GM19397 (cell line): ENCODE results near the gene MYMK.

Experiments
- ATAC-seq: cut with Tn5 transposase; IDR thresholded peaks from one replicate; pipeline ENCODE4 v1.9.1; 2021; ENCODE audit warnings: mild to moderate bottlenecking, moderate library complexity; ENCODE audit not compliant: unreplicated experiment

Gene MYMK

GRCh38 chr9:133506653-133507038 lies 18.1 kb downstream of the MYMK start:
- no peak for ATAC-seq

DNA sequence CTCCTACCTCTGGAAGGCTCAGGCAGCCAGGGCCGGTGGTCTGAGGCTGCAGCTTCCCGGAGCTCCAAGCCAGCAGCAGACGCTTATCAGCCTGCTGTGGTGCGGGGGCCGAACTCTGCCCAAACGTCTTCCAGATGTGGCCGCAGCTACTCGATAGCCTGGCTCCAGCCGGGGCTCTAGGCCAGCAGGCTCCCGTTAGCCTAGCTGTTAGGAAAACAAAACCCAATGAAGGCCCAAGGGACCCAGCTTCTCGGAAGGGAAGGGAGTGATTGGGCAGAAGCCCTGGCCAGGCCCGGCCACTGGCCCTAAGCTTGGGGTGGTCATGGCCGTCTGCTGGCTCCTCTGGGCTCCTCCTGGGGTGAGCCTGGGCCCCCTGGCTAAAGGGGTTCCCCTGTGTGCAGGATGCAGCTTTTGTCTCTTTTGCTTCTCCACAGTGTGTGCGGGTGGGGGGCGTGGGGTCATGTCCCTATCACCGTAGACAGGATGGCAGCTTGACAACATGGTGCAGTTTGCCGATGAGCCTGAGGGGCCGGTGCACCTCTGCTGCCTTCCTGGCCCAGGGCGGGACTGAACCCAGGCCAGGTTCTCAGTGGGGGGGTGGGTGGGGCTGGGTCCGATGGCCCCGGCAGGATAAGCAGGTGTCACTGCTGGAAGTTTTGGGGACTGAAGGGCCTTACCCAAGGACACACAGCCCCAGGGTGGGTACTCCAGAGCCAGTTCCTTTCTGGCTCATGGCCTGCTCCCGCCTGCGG lies 18.7 kb downstream of the MYMK start:
- no peak for ATAC-seq

- no peak for ATAC-seq
Measured at GRCh38 chr9:133505186-133505830, 19.5 kb downstream of the MYMK start.

- ATAC-seq = no peak
Measured at GRCh38 chr9:133502112-133502511, 22.6 kb downstream of the MYMK start.

DNA sequence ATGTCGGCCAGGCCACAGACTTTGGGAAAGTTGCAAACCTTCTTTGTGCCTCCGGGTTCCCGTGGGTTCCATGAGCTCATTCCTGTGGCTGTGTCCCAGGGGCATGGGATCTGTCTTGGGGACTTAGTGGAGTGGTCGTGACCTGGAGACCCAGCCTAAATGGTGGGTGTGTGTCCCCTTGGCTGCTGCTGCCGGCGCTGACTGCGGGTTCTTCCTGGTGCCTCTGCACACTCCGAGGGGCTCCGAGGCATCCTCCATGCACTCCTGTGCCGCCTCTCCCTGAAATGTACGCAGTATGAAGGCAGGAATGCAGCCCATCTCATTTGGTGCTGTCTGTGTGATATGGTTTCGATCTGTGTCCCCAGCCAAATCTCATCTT lies 24.9 kb downstream of the MYMK start:
- ATAC-seq = no peak

DNA sequence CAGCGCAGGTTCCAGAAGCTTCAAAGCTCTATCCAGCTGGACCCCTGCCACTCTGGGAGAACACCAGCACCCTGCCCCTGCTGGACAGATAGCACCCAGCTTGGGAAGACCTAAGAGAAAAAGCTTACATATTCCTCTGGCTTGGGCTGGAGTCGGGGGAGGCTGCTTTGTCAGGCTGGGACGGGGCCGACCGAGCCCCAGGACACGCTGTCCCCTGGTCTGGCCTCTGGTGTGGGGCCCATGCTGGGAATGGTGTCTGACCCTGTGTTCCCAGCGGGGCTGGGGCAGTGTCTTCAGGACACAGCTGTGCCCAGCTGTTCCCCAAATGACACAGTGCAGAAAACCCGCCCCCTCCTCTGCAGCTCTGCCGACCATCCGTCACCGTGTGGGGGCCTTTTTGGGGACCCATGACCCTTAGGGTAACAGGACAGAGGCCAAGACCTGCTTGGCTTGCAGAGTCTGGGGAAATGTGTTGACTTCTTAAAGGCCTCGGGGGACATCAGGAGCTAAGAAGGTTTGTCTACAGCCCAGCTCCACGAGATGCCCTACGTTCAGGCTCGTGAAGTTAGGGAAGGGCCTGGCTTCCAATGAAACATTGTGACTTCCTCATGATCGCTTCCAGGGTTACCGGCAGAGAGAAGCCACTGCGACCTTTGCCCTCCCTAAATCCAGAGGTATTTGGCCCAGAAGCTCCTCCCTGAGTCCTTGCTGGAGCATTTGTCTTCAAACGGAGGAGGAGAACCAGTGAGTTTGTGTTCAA lies 25.4 kb downstream of the MYMK start:
- ATAC-seq = no peak

DNA sequence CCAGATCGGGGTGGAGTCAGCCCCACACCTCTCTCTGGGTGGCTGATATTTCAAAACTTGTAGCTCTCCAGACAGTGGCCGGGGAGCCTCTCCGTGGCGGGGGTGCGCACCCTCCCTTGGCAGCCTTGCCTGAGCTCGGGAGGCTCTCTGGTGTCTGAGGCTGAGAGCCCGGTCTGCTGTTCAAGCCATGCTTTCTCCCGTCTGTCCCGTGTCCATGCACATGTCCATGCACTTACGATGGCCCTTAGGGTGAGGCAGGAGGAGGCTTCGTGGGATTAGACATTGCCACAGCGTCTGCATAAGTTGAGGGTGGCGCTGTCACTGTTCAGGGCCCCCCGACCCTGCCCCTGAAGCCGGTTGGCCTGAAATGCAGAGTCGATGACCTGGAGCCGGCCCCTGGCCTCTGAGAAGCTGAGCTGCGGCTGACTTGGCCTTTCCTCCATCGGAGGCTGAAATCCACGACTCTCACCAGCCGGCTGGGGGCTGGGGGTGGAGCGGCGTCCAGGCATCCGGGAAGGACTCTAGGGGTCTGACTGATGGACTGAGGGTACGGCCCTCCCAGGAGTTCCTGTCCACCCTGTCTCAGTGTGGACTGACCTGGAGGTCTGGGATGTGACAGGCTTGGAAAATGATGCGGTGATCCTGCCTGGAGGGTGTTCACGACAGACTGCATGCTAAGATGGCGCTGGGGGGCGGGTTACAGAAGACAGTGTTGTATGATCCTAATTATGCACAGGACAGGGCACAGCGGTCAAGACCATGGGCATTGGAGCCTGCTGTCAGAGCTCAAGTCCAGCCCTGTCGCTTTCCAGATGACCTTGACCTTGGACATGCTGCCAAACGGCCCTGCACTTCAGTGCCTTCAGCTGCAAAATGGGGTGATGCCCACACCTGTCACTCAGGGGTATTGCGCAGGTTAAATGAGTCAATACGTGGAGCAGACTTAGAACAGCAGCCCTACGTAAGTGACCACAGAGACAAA lies 27.6 kb downstream of the MYMK start:
- no peak for ATAC-seq

DNA sequence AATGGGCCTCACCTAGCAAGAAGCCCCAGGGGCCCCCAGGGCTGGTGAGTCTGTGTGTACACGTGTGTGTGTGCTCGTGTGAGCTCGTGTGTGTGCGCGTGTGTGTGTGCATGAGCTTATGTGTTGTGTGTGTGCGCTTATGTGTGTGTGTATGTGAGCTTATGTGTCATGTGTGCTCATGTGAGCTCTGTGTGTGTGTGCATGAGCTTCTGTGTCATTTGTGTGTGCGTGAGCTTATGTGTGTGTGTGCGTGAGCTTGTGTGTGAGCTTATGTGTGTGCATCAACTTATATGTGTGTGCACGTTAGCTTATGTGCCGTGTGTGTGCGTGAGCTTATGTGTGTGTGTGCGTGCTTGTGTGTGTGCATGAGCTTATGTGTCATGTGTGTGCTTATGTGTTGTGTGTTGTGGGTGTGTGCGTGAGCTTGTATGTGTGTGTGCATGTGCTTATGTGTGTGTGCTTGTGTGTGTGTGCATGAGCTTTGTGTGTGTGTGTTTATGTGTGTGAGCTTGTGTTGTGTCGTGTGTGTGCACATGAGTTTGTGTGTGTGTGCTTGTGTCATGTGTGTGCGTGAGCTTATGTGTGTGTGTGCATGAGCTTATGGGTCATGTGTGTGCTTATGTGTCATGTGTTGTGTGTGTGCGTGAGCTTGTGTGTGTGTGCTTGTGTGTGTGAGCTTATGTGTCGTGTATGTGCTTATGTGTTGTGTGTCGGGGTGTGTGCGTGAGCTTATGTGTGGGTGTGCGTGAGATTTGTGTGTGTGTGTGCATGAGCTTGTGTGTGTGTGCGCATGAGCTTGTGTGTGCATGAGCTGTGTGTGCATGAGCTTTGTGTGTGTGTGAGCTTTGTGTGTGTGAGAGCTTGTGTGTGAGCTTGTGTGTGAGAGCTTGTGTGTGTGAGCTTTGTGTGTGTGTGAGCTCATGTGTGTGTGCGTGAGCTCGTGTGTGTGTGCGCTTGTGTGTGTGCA lies 29.1 kb downstream of the MYMK start:
- no peak for ATAC-seq

DNA sequence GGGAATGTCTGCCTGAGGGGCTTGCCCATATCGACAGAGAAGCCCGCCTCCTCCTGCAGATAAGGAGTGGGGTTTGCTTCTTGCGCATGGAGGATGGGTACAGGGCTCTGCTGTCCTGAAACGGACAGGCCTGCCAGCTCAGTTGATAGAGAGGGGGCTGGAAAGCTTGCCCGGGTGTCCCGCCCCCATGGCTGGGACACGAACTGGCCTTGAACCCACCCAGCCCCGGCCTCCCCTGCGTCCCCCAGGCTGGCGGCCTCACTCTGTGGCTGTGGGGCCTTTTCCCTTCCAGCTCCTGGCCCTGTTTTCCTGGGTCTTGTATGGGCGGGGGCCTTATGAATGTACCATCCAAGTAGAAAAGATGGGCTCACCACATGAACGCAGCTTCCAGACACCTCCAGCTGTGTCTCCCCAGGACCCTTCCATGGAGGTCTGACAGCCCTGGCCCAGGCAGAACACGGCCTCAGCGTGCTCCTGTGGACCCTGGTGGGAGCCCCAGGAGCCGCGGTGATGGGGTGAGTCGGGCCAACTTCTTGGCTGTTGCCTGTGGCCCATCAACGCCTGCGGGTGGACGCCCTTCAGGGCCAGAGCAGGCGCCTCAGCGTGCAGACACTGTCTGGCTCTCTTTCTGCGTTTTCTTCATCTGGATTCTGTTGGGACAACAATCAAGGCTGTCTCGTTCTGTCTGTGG lies 30.0 kb downstream of the MYMK start:
- no peak for ATAC-seq

DNA sequence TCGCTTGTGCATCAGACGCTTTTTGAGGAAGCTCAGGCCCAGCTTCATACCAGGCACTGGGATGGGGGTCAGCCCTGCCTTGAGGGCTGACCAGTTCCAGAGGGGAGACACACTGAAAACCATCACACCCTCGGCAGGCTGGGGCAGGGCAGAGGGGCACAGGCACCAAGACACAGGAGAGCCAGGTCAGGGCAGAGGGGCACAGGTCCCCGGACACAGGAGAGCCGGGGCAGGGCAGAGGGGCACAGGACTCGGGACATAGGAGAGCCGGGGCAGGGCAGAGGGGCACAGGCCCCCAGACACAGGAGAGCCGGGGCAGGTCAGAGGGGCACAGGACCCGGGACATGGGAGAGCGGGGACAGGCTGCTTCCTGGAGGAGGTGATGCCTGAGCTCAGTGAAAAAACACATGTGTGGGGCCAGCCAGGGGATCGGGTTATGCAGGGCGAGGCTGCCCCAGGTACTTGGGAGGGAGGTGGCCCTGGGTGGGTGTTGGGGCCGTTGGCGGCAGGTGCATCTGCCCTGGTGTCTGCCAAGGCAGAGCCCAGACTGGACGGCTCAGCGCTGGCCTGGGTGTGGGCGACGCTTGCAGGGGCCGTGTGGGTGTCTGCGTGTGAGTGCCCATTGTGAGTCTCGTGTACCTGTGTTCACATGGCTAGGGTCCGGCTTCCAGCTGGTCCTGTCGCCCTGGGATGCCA lies 30.8 kb downstream of the MYMK start:
- ATAC-seq = no peak

- no peak for ATAC-seq
Measured at GRCh38 chr9:133493428-133493827, 31.3 kb downstream of the MYMK start.

- no peak for ATAC-seq
Measured at GRCh38 chr9:133492061-133493021, 32.4 kb downstream of the MYMK start.

DNA sequence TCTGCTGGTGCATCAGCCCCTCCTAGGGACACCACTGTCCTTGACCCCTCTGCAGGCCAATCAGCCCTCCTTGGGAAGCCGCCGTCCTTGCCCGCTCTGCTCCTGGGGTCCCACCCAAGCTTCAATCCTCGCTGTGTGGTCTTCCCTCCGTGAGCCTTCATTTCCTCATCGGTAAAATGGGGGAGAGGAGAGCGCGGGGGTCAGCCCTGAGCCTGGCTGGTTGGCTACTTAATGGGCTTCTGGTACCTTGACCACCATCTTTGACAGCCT lies 33.2 kb downstream of the MYMK start:
- no peak for ATAC-seq

GRCh38 chr9:133490865-133491655 lies 33.7 kb downstream of the MYMK start:
- no peak for ATAC-seq

DNA sequence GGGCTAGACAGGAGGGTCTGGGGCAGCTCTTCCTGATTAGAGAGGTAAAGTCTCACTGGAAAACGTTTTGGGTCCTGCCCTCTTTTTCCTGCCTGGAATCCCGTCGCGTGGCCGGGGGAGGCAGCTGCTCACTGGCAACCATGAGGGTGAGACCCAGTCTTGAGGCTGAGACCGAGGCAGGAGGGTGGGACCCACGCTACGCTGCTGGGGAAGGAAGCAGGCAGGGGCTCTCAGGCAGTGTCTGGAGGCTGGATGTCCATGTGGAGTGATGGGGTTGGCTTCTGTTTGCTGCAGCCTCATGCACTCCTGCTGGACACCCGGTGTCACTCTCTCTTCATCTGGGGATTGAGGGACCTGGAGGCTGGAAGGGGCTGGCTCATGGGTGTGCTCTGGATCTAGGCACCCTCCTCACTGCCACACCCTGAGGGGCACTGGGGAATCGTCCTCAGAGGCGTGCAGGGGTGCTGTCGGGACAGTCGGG lies 34.5 kb downstream of the MYMK start:
- ATAC-seq = no peak

DNA sequence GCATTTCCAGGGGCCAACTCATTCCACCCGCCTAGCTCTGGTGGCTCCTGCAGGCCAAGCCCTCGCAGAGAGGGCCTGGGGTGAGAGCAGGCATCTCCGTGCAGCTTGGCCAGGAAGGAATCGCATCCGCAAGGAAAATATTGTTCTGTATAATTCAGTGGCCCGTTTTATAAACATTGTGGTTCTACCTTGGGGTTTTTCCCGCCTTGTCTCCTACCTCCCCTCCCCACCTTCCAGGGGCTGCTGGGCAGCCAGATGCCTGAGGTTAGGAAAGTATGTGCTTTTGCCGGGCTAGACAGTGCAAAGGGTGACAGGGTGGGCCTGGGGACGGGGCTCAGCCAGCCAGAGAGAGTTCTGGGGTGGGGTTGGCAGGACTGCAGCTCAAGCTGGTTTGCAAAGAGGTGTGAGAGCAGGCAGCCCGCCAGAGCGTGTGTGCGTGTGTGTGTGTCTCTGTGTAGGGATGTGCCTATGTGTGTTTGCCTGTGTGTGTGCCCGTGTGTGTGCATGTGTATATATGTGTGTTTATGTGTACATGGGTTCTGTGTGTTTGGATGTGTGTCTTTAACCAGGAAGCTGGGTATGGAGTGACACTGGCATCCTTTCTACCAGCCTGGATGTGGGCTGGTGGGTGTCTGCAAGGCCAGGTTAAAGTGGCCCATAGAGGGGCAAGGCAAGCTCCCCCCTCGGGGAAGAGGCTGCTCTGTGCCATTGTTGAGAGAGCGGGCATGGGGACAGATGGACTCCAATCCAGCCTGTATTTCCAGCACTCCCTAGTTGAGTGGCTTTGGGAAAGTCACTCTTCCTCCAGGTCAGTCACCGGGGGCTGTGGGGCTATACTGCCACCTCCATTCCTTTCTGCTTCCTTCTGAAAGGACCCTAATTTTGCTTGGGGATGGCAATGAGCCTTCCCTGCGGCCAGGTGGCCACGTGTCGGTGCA lies 35.2 kb downstream of the MYMK start:
- no peak for ATAC-seq
